ENCODE data around the gene EME2. TPM values are rescaled to one million over a fixed set of nuclear protein-coding genes. Genes with fewer than 3 reads are reported as not detected.

Gene EME2
- total RNA-seq, 2 experiments from 2014 or later, result 28.6 to 30.8 TPM

DNA sequence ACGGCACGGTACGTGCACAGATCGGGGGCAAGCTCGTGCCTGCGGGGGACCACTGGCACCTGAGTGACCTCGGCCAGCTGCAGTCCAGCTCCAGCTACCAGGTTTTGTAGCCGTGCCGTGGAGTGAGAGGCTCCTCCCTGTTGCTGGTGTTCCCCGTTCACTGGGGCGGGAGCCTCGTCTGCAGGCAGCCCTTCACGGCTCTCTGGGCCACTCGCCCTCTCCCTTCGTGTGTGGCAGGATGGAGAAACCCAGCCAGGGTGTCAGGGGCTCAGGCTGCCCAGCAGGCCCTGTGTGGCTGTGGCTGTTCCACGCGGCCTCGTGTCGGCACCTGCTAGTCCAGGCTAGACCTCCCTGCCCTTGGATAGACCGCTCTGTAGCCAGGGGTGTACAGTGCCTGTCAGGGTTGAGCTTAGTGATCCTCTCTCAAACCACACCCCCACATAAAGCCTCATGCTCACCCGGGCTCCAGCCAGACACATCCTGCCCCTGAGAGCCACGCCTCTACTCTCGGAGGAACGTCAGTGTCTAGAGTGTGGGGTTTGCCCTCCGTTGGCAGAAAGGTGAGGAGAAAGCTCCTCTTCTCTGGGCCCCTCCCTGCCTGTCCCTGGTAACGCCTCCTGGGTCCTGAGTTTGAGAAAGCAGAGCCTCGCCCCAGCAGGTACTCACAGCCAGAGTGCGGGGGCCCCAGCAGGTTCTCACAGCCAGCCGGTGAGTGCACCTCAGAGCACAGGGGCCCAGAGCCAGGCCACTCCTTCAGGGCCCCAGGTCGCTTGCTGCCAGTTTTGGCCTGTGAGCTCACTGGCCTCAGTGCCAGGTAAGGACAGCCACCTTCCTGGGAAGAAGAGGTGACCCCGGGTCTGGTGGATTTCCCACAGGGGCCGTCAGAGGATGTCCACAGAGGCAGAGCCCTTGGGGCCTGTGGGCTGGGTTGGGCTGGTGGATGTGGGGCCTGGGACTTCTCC, 29.0 kb upstream of the EME2 start:
- Histone ChIP-seq H3K4me1 (ENCODE audit: insufficient read depth, low read length) (peaks cover 9% of the 10 kb centered on the region), H3K9me3 (ENCODE audit: control insufficient read depth in 1 of 2, insufficient read depth in 1 of 2, low read length in 2 of 2) (peaks cover 0 to 13% of the 10 kb centered on the region in 2 experiments), H3K27ac (ENCODE audit: low read depth in 1 of 2, low read length in 2 of 2) (no peak overlapping the region), H3K36me3 (ENCODE audit: insufficient read depth, low read length) (peaks cover 57% of the 10 kb centered on the region), H3K4me3 (ENCODE audit: low read length) (no peak overlapping the region), H3K27me3 (ENCODE audit: control insufficient read depth in 1 of 2, insufficient read depth in 2 of 2, low read length in 2 of 2) (no peaks in the 10 kb centered on the region)
- intact Hi-C loops (cut with DNase I, micrococcal nuclease), result no loop called here
- H3K27me3 Mint-ChIP-seq, result no peaks in the 10 kb centered on the region
- no peak for ATAC-seq (ENCODE audit: poor library complexity)
- CTCF ChIA-PET, result no interaction called here
- POLR2A ChIA-PET, result no interaction called here
- peaks cover 39% of the 10 kb centered on the region for H3K36me3 Mint-ChIP-seq (ENCODE audit: low read depth)
- no peak overlapping the region for H3K27ac Mint-ChIP-seq
- H3K4me3 Mint-ChIP-seq, result no peak overlapping the region
- no peaks in the 10 kb centered on the region for H3K4me1 Mint-ChIP-seq (ENCODE audit: low read depth)
- no peaks in the 10 kb centered on the region for H3K9me3 Mint-ChIP-seq
- DNase-seq, result no peak
- TF ChIP-seq, protein P1, sequence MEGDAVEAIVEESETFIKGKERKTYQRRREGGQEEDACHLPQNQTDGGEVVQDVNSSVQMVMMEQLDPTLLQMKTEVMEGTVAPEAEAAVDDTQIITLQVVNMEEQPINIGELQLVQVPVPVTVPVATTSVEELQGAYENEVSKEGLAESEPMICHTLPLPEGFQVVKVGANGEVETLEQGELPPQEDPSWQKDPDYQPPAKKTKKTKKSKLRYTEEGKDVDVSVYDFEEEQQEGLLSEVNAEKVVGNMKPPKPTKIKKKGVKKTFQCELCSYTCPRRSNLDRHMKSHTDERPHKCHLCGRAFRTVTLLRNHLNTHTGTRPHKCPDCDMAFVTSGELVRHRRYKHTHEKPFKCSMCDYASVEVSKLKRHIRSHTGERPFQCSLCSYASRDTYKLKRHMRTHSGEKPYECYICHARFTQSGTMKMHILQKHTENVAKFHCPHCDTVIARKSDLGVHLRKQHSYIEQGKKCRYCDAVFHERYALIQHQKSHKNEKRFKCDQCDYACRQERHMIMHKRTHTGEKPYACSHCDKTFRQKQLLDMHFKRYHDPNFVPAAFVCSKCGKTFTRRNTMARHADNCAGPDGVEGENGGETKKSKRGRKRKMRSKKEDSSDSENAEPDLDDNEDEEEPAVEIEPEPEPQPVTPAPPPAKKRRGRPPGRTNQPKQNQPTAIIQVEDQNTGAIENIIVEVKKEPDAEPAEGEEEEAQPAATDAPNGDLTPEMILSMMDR (IDR thresholded peaks at IDR 0.05), result no peak

DNA sequence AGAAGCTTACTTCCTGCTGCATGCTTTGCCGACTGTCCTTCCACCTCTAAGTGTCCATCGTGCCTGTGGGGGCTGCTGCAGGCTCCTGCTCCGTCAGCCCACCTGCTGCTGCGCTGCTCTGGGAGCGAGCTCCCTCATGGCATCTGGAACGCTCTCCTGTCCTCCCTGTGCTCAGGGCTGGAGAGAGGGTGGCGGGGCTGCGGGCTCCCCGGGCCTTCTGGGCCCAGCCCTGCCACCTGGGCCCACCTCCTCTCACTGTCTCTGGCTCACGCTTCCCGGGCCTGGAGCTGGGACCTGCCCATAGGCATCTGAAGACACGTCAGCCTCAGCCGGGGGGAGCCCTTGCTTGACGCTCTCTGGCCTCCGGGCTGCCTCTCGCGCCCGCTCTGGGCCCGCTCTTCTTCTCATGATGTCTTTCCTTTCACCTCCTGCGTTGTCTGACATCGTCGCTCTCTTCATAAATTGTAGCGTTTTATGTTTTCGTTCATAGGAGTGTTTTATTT, 28.2 kb upstream of the EME2 start:
- Mint-ChIP-seq H3K36me3 (ENCODE audit: low read depth) (peaks cover 46% of the 10 kb centered on the region), H3K27me3 (no peaks in the 10 kb centered on the region), H3K9me3 (no peaks in the 10 kb centered on the region), H3K27ac (no peak overlapping the region), H3K4me1 (ENCODE audit: low read depth) (no peaks in the 10 kb centered on the region), H3K4me3 (no peak overlapping the region)
- Histone ChIP-seq H3K36me3 (ENCODE audit: insufficient read depth, low read length) (peaks cover 64% of the 10 kb centered on the region), H3K27me3 (ENCODE audit: control insufficient read depth in 1 of 2, insufficient read depth in 2 of 2, low read length in 2 of 2) (no peaks in the 10 kb centered on the region), H3K4me1 (ENCODE audit: insufficient read depth, low read length) (peaks cover 9% of the 10 kb centered on the region), H3K4me3 (ENCODE audit: low read length) (no peak overlapping the region), H3K9me3 (ENCODE audit: control insufficient read depth in 1 of 2, insufficient read depth in 1 of 2, low read length in 2 of 2) (peaks cover 0 to 7% of the 10 kb centered on the region in 2 experiments), H3K27ac (ENCODE audit: low read depth in 1 of 2, low read length in 2 of 2) (no peak overlapping the region)
- POLR2A ChIA-PET, result no interaction called here
- intact Hi-C loops (cut with DNase I, micrococcal nuclease), result no loop called here
- DNase-seq (no peak), ATAC-seq (ENCODE audit: poor library complexity) (no peak)
- TF ChIP-seq, protein P1 (IDR thresholded peaks at IDR 0.05), result no peak
- CTCF ChIA-PET, result no interaction called here

DNA sequence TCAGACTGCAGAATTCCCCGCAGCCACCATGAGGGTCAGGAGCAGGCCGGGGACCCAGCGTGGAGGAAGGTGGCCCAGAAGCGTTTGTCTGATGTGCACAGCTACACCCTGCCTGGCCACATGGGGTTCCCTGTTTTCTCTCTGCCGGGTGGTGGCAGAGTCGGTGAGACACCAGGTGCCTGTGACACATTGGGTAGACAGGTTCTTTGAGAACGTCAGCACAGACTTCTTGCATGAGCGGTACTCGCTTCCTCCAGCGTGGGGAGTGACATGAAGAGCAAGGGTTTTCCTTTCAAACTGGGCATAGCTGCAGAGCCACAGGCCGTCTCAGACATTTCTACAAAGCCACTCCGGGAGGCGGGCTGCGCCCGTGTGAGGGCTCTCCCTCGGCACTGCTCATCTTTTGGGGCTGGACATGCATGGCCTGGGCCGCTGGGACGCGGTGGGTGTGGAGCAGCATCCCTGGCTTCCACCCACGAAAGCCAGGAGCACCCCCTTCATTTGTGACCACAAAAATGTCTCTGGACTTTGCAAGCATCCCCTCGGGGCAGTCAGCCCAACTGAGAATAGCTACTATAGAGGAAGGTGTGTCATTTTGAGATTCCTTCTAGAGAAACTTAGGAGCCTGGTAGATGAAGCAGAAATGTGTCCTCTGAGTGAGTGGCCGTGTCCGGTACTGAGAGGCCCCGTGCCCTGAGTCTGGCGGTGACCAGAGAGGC, 27.3 kb upstream of the EME2 start:
- Mint-ChIP-seq H3K27ac (no peak overlapping the region), H3K36me3 (ENCODE audit: low read depth) (peaks cover 46% of the 10 kb centered on the region), H3K27me3 (no peaks in the 10 kb centered on the region), H3K4me1 (ENCODE audit: low read depth) (no peaks in the 10 kb centered on the region), H3K9me3 (no peaks in the 10 kb centered on the region), H3K4me3 (no peak overlapping the region)
- DNase-seq (no peak), ATAC-seq (ENCODE audit: poor library complexity) (no peak)
- intact Hi-C loops (cut with DNase I, micrococcal nuclease), result no loop called here
- H3K4me3 ChIP-seq (ENCODE audit: low read length), result no peak overlapping the region
- no peaks in the 10 kb centered on the region for H3K9me3 ChIP-seq (ENCODE audit: control insufficient read depth in 1 of 2, insufficient read depth in 1 of 2, low read length in 2 of 2)
- H3K4me1 ChIP-seq (ENCODE audit: insufficient read depth, low read length), result peaks cover 9% of the 10 kb centered on the region
- peaks cover 70% of the 10 kb centered on the region for H3K36me3 ChIP-seq (ENCODE audit: insufficient read depth, low read length)
- ChIA-PET POLR2A (no interaction called here), CTCF (no interaction called here)
- no peak overlapping the region for H3K27ac ChIP-seq (ENCODE audit: low read depth in 1 of 2, low read length in 2 of 2)
- TF ChIP-seq, protein P1 (IDR thresholded peaks at IDR 0.05), result no peak
- H3K27me3 ChIP-seq (ENCODE audit: control insufficient read depth in 1 of 2, insufficient read depth in 2 of 2, low read length in 2 of 2), result no peaks in the 10 kb centered on the region

Measured in CD4-positive, alpha-beta T cell (primary cell).